Loucy (cell line): ENCODE data around the gene RBM19.

Experiments used
- H2AFZ ChIP-seq: fragments of 200-600 bp; sonication (generic); 2 replicates; pipeline ENCODE4 v1.6.0; 2016; ENCODE audit warnings: antibody characterized with exemption, mild to moderate bottlenecking, low read length, moderate library complexity
- H3F3A ChIP-seq: fragments of 200-600 bp; 2 replicates; pipeline ENCODE4 v1.6.0; 2016; ENCODE audit warnings: antibody characterized with exemption, low read depth, mild to moderate bottlenecking
- H3K27me3 ChIP-seq: fragments of 200-600 bp; sonication (generic); 2 replicates; pipeline ENCODE4 v1.6.1; 2014; ENCODE audit warnings: low read length, mild to moderate bottlenecking; ENCODE audit not compliant: insufficient read depth, poor library complexity, severe bottlenecking
- H3K36me3 ChIP-seq: fragments of 200-600 bp; sonication (generic); 2 replicates; pipeline ENCODE4 v1.6.1; 2016; ENCODE audit warnings: low read length; ENCODE audit not compliant: insufficient read depth
- H3K4me1 ChIP-seq: fragments of 200-600 bp; sonication (generic); 2 replicates; pipeline ENCODE4 v1.5.1; 2014; ENCODE audit warnings: low read length, mild to moderate bottlenecking; ENCODE audit not compliant: insufficient read depth, poor library complexity, severe bottlenecking
- H3K4me2 ChIP-seq: fragments of 200-600 bp; sonication (generic); 2 replicates; pipeline ENCODE4 v1.6.0; 2014; ENCODE audit warnings: antibody characterized with exemption, low read length, low read depth, mild to moderate bottlenecking; ENCODE audit not compliant: poor library complexity, severe bottlenecking
- H3K4me3 ChIP-seq: fragments of 200-600 bp; sonication (generic); 2 replicates; pipeline ENCODE4 v1.5.1; 2014; ENCODE audit warnings: low read length, mild to moderate bottlenecking, mixed read lengths; ENCODE audit not compliant: poor library complexity, severe bottlenecking
- H3K79me2 ChIP-seq: fragments of 200-600 bp; sonication (generic); 2 replicates; pipeline ENCODE4 v1.6.1; 2014; ENCODE audit warnings: low read length; ENCODE audit not compliant: insufficient read depth
- H3K9ac ChIP-seq: fragments of 200-600 bp; sonication (generic); 2 replicates; pipeline ENCODE4 v1.6.0; 2014; ENCODE audit warnings: mild to moderate bottlenecking, low read depth, low read length, moderate library complexity; ENCODE audit not compliant: poor library complexity, severe bottlenecking
- H3K9me2 ChIP-seq: fragments of 200-600 bp; sonication (generic); replicated peaks from 2 replicates; pipeline ENCODE4 v1.6.1; 2016; ENCODE audit warnings: low read depth, low read length, mixed read lengths
- H3K9me3 ChIP-seq: fragments of 200-600 bp; sonication (generic); 2 replicates; pipeline ENCODE4 v1.6.1; 2014; ENCODE audit warnings: mild to moderate bottlenecking, antibody characterized with exemption, low read length, low read depth; ENCODE audit not compliant: insufficient read depth
- H4K20me1 ChIP-seq: fragments of 200-600 bp; sonication (generic); 2 replicates; pipeline ENCODE4 v1.6.0; 2014; ENCODE audit warnings: antibody characterized with exemption, low read length, mild to moderate bottlenecking; ENCODE audit not compliant: insufficient read depth, poor library complexity, severe bottlenecking
- CTCF ChIP-seq: fragments of 200-600 bp; sonication (generic); conservative IDR thresholded peaks from 2 replicates; pipeline ENCODE4 v1.5.1; 2014; ENCODE audit warnings: mild to moderate bottlenecking, antibody characterized with exemption, low read length
- EZH2phosphoT487 ChIP-seq: fragments of 200-600 bp; IDR thresholded peaks from 2 replicates; pipeline ENCODE4 v1.6.1; 2018; ENCODE audit warnings: antibody characterized with exemption, mild to moderate bottlenecking, moderate library complexity, borderline replicate concordance

The RBM19 gene

GRCh38 chr12:113862590-113863454 is 103.3 kb downstream of the RBM19 start:
- no peaks in the 10 kb centered on the region for H4K20me1 ChIP-seq
- no peak overlapping the region for H3K4me3 ChIP-seq
- no peaks in the 10 kb centered on the region for H3K27me3 ChIP-seq
- H3K4me1 ChIP-seq: peaks cover 9% of the 10 kb centered on the region
- no peak overlapping the region for H3K9ac ChIP-seq
- H2AFZ ChIP-seq: no peak overlapping the region
- H3K9me3 ChIP-seq: no peaks in the 10 kb centered on the region
- no peaks in the 10 kb centered on the region for H3F3A ChIP-seq
- peak overlapping the region; percentile 32 for H3K4me2 ChIP-seq
- TF ChIP-seq EZH2phosphoT487: no peak
- TF ChIP-seq CTCF: no peak
- H3K79me2 ChIP-seq: no peaks in the 10 kb centered on the region
- peaks cover 3% of the 10 kb centered on the region; the same call in 1 of the 2 replicates for H3K36me3 ChIP-seq
- H3K9me2 ChIP-seq: no peaks in the 10 kb centered on the region

- H3K4me3 ChIP-seq: no peak overlapping the region
- no peaks in the 10 kb centered on the region for H3K9me2 ChIP-seq
- H2AFZ ChIP-seq: no peak overlapping the region
- H3K9me3 ChIP-seq: no peaks in the 10 kb centered on the region
- peaks cover 9% of the 10 kb centered on the region for H3K4me1 ChIP-seq
- no peaks in the 10 kb centered on the region for H3K27me3 ChIP-seq
- H3F3A ChIP-seq: no peaks in the 10 kb centered on the region
- H4K20me1 ChIP-seq: no peaks in the 10 kb centered on the region
- TF ChIP-seq EZH2phosphoT487 (no peak), CTCF (no peak)
- H3K79me2 ChIP-seq: no peaks in the 10 kb centered on the region
- no peak overlapping the region for H3K4me2 ChIP-seq
- no peak overlapping the region for H3K9ac ChIP-seq
- H3K36me3 ChIP-seq: peaks cover 12% of the 10 kb centered on the region; the same call in 1 of the 2 replicates
Measured at GRCh38 chr12:113861708-113862312, 104.3 kb downstream of the RBM19 start.

GRCh38 chr12:113860950-113861349 is 105.2 kb downstream of the RBM19 start:
- H3F3A ChIP-seq: no peaks in the 10 kb centered on the region
- H3K9me2 ChIP-seq: no peaks in the 10 kb centered on the region
- no peaks in the 10 kb centered on the region for H3K79me2 ChIP-seq
- H3K27me3 ChIP-seq: no peaks in the 10 kb centered on the region
- no peaks in the 10 kb centered on the region for H4K20me1 ChIP-seq
- peaks cover 13% of the 10 kb centered on the region; the same call in 1 of the 2 replicates for H3K36me3 ChIP-seq
- H3K9me3 ChIP-seq: no peaks in the 10 kb centered on the region
- H2AFZ ChIP-seq: no peak overlapping the region
- TF ChIP-seq CTCF (no peak), EZH2phosphoT487 (no peak)
- no peak overlapping the region for H3K4me2 ChIP-seq
- no peak overlapping the region for H3K4me3 ChIP-seq
- no peak overlapping the region for H3K9ac ChIP-seq
- H3K4me1 ChIP-seq: peaks cover 9% of the 10 kb centered on the region
